ENCODE measurements around the gene HSPA1L.
A peak's percentile ranks its signal among the peaks of the same experiment; 100 is the strongest.
"Not testable (repeated sequence)": the region's sequence is repeated elsewhere in the genome, so short reads cannot be mapped to it uniquely, and the experiment has no call there.

HSPA1L gene

GRCh38 chr6:31815025-31815838, at the start of gene HSPA1L, which contains the start of gene HSPA1A:
Gene HSPA1L, minus strand, starts transcription at chr6:31815283. Its CDS starts 3,311 bp downstream, at chr6:31811972.
Gene HSPA1A, plus strand, starts transcription at chr6:31815543. Its CDS starts 214 bp downstream, at chr6:31815757.
- peak; percentile 41 for DNase-seq

- DNase-seq: no peak
Observed at GRCh38 chr6:31864818-31865204, 49.7 kb upstream of the HSPA1L start.

- DNase-seq: not testable (repeated sequence)
Observed at GRCh38 chr6:31864123-31864562, 49.1 kb upstream of the HSPA1L start.

- peak; percentile 97 for DNase-seq
Observed at GRCh38 chr6:31862344-31863235, 47.5 kb upstream of the HSPA1L start, which contains the start of gene NEU1. Gene NEU1, minus strand, starts transcription at chr6:31862821. Its CDS starts 45 bp downstream, at chr6:31862776.

GRCh38 chr6:31861919-31862343, 46.8 kb upstream of the HSPA1L start:
- no peak for DNase-seq

GRCh38 chr6:31861150-31861549, 46.1 kb upstream of the HSPA1L start:
- DNase-seq: no peak

GRCh38 chr6:31860349-31860748, 45.3 kb upstream of the HSPA1L start:
- no peak for DNase-seq

- no peak for DNase-seq
Observed at GRCh38 chr6:31859923-31860322, 44.8 kb upstream of the HSPA1L start.

GRCh38 chr6:31858707-31859106, 43.6 kb upstream of the HSPA1L start:
- no peak for DNase-seq

GRCh38 chr6:31857774-31858173, 42.7 kb upstream of the HSPA1L start:
- not testable (repeated sequence) for DNase-seq

GRCh38 chr6:31851980-31852718, 37.1 kb upstream of the HSPA1L start:
- not testable (repeated sequence) for DNase-seq

- DNase-seq: no peak
Observed at GRCh38 chr6:31851485-31851832, 36.4 kb upstream of the HSPA1L start.

- DNase-seq: no peak
Observed at GRCh38 chr6:31850765-31851484, 35.8 kb upstream of the HSPA1L start.

GRCh38 chr6:31847276-31847978, 32.3 kb upstream of the HSPA1L start:
- no peak for DNase-seq

GRCh38 chr6:31844507-31844906, 29.4 kb upstream of the HSPA1L start:
- no peak for DNase-seq

GRCh38 chr6:31842053-31842452, 27.0 kb upstream of the HSPA1L start:
- no peak for DNase-seq

GRCh38 chr6:31839779-31840126, 24.7 kb upstream of the HSPA1L start:
- not testable (repeated sequence) for DNase-seq

- DNase-seq: no peak
Observed at GRCh38 chr6:31838968-31839367, 23.9 kb upstream of the HSPA1L start.

GRCh38 chr6:31838114-31838553, 23.1 kb upstream of the HSPA1L start:
- DNase-seq: not testable (repeated sequence)

GRCh38 chr6:31837369-31838113, 22.5 kb upstream of the HSPA1L start:
- DNase-seq: no peak

Measured in SIG-M5 (cell line).